CD4-positive, alpha-beta T cell (primary cell): ENCODE data around the gene KCNN3. TPM values are rescaled to one million over a fixed set of nuclear protein-coding genes. Genes with fewer than 3 reads are reported as not detected.

Experiments
- ATAC-seq: fragments of 200-7000 bp; cut with Tn5 transposase; one replicate; pipeline ENCODE4 v1.10.0; 2022; ENCODE audit warnings: mild to moderate bottlenecking; ENCODE audit not compliant: poor library complexity
- CTCF ChIA-PET: fragments of 350-600 bp; sonication (Branson Sonifier 250); formaldehyde crosslinking; loops from one replicate; lab custom pipeline; 2021; ENCODE audit warnings: antibody characterized with exemption, inconsistent platforms; lab: Charles Lee
- POLR2A ChIA-PET: fragments of 350-600 bp; sonication (Branson Sonifier 250); formaldehyde crosslinking; loops from one replicate; lab custom pipeline; 2021; ENCODE audit warnings: antibody characterized with exemption, inconsistent platforms; lab: Charles Lee
- DNase-seq, 14 experiments: peaks; one replicate each; pipeline ENCODE4 v3.0.0-alpha.2; 2013 to 2020; ENCODE audit warnings: mixed read lengths in 2 of 14
- H3K27ac ChIP-seq, 2 donors: one replicate each; pipeline versions ENCODE4 v1.5.1 to v1.7.0; 2013; ENCODE audit warnings: low read length in 2 of 2, low read depth in 1 of 2, mild to moderate bottlenecking in 1 of 2
- H3K27me3 ChIP-seq, 2 experiments: 1 replicate in 1 of 2; 2 replicates in 1 of 2; pipeline versions ENCODE4 v1.6.1 to v1.7.0; 2013; ENCODE audit warnings: low read length in 2 of 2, control low read depth in 1 of 2, mild to moderate bottlenecking in 1 of 2, moderate library complexity in 1 of 2; ENCODE audit not compliant: insufficient read depth in 2 of 2, control insufficient read depth in 1 of 2
- H3K36me3 ChIP-seq: one replicate; pipeline ENCODE4 v1.6.1; 2013; ENCODE audit warnings: low read length, control low read depth; ENCODE audit not compliant: insufficient read depth
- H3K4me1 ChIP-seq: one replicate; pipeline ENCODE4 v1.6.1; 2013; ENCODE audit warnings: low read length, control low read depth; ENCODE audit not compliant: insufficient read depth
- H3K4me3 ChIP-seq: one replicate; pipeline ENCODE4 v1.5.1; 2013; ENCODE audit warnings: mild to moderate bottlenecking, low read length, moderate library complexity
- H3K9me3 ChIP-seq, 2 experiments: 1 replicate in 1 of 2; 2 replicates in 1 of 2; pipeline versions ENCODE4 v1.6.1 to v1.7.0; 2013; ENCODE audit warnings: low read length in 2 of 2, mild to moderate bottlenecking in 2 of 2, control low read depth in 1 of 2, moderate library complexity in 1 of 2; ENCODE audit not compliant: control insufficient read depth in 1 of 2, insufficient read depth in 1 of 2
- H3K27ac Mint-ChIP-seq: one replicate; pipeline ENCODE4 v1.8.0; 2020; ENCODE audit warnings: mixed read lengths
- H3K27me3 Mint-ChIP-seq: one replicate; pipeline ENCODE4 v1.8.0; 2021; ENCODE audit warnings: mixed read lengths
- H3K36me3 Mint-ChIP-seq: one replicate; pipeline ENCODE4 v1.8.0; 2021; ENCODE audit warnings: low read depth, mixed read lengths
- H3K4me1 Mint-ChIP-seq: one replicate; pipeline ENCODE4 v1.8.0; 2021; ENCODE audit warnings: low read depth, mixed read lengths
- H3K4me3 Mint-ChIP-seq: one replicate; pipeline ENCODE4 v1.8.0; 2020; ENCODE audit warnings: mild to moderate bottlenecking, mixed read lengths
- H3K9me3 Mint-ChIP-seq: one replicate; pipeline ENCODE4 v1.8.0; 2020; ENCODE audit warnings: mixed read lengths
- intact Hi-C, 2 experiments: fragments of 100-400 bp; cut with DNase I in 1 of 2; cut with micrococcal nuclease in 1 of 2; formaldehyde crosslinking; loops; one replicate each; pipeline versions ENCODE4 v1.15.1 to v1.9.0; 2023 to 2025; cut with DNase I, micrococcal nuclease
- total RNA-seq, 174 experiments: library from RNA in 2 of 174; stranded (reverse) in 2 of 174; gene quantifications; one replicate each; pipeline ENCODE4 v1.2.3 and lab custom pipeline; 2021 to 2026
- TF ChIP-seq, protein P1 (sequence below): fragments of 200-600 bp; IDR thresholded peaks from one replicate; pipeline ENCODE4 v1.8.0; 2022; ENCODE audit warnings: antibody characterized with exemption, mild to moderate bottlenecking

The KCNN3 gene
- total RNA-seq, 2 experiments from 2014 or later, result not detected

DNA sequence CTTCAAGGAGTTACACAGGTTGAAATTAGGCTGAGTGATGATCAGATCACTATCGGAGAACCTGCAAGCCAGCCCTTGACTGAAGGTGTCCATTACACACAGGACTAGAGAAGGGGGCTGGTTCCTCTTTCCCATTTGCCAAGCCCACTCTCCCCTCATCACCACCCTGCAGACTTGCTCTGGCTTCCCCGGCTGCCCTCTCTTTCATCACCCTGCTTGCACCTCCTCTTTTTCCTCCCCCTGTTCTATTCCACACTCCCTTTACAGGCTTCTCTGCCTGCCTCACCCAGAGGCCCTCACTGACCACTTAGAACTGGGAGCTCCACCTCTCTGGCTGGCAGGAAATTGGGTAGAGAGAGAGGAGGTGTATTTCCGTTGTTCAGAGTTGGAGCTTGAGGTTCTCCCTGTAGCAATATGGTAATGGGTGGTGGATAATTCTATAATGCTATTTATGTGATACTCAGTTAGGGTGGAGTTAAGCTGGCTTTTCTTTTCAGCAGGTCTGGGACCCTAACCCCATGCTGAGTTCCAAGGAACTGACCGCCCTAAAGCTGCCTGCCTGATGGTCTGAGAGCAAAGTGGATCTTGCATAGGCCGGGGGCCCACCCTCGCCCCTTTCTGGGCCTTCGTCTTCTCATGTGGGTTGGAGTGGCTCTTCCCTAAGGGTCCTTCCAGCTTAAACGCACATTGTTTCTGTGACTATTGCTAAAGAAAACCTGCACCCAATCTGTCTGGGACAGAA, 150.3 kb downstream of the KCNN3 start:
- no peak for DNase-seq
- no peaks in the 10 kb centered on the region for H3K27me3 ChIP-seq
- TF ChIP-seq, protein P1, sequence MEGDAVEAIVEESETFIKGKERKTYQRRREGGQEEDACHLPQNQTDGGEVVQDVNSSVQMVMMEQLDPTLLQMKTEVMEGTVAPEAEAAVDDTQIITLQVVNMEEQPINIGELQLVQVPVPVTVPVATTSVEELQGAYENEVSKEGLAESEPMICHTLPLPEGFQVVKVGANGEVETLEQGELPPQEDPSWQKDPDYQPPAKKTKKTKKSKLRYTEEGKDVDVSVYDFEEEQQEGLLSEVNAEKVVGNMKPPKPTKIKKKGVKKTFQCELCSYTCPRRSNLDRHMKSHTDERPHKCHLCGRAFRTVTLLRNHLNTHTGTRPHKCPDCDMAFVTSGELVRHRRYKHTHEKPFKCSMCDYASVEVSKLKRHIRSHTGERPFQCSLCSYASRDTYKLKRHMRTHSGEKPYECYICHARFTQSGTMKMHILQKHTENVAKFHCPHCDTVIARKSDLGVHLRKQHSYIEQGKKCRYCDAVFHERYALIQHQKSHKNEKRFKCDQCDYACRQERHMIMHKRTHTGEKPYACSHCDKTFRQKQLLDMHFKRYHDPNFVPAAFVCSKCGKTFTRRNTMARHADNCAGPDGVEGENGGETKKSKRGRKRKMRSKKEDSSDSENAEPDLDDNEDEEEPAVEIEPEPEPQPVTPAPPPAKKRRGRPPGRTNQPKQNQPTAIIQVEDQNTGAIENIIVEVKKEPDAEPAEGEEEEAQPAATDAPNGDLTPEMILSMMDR, result no peak
- H3K27ac ChIP-seq, result no peak overlapping the region
- ChIA-PET CTCF (no interaction called here), POLR2A (interaction anchor here (1.0 to 1.1 kb wide), 2 partner anchors 19 to 28 kb away, joined by 3 read pairs; no protein-coding TSS in a partner anchor)
- no peak overlapping the region for H3K4me3 Mint-ChIP-seq
- no peaks in the 10 kb centered on the region for H3K9me3 Mint-ChIP-seq
- H3K4me1 ChIP-seq, result peaks cover 16% of the 10 kb centered on the region
- H3K36me3 Mint-ChIP-seq, result no peaks in the 10 kb centered on the region
- peaks cover 25% of the 10 kb centered on the region for H3K4me1 Mint-ChIP-seq
- H3K27ac Mint-ChIP-seq, result no peak overlapping the region
- intact Hi-C loops, result no loop called here
- H3K4me3 ChIP-seq, result no peak overlapping the region
- no peaks in the 10 kb centered on the region for H3K27me3 Mint-ChIP-seq
- H3K36me3 ChIP-seq, result no peaks in the 10 kb centered on the region
- no peaks in the 10 kb centered on the region for H3K9me3 ChIP-seq
- no peak for ATAC-seq

DNA sequence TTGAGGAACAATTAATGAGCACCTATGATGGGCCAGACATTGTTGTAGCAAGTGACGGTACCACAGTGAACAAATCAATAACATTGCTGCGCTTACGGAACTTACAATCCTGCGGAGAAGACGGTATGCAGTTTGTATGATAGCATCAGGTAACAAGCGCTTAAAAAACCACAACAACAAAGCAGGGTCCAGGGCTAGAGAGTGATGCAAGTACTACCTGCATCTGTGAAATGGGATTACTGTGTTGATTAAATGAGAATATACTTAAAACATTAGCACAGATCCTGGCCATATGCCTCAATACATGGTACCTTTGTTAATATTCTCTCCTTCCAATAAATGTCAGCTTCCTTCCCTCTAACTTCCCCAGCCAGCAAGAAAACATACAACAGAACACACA, 151.5 kb downstream of the KCNN3 start:
- Histone ChIP-seq H3K27ac (no peak overlapping the region), H3K36me3 (no peaks in the 10 kb centered on the region), H3K4me3 (no peak overlapping the region), H3K9me3 (no peaks in the 10 kb centered on the region), H3K4me1 (peaks cover 16% of the 10 kb centered on the region), H3K27me3 (no peaks in the 10 kb centered on the region)
- intact Hi-C loops, result no loop called here
- H3K4me3 Mint-ChIP-seq, result no peak overlapping the region
- H3K9me3 Mint-ChIP-seq, result no peaks in the 10 kb centered on the region
- no peak for DNase-seq
- no peak overlapping the region for H3K27ac Mint-ChIP-seq
- H3K27me3 Mint-ChIP-seq, result no peaks in the 10 kb centered on the region
- peaks cover 25% of the 10 kb centered on the region for H3K4me1 Mint-ChIP-seq
- ChIA-PET CTCF (no interaction called here), POLR2A (no interaction called here)
- ATAC-seq, result no peak
- no peaks in the 10 kb centered on the region for H3K36me3 Mint-ChIP-seq
- TF ChIP-seq, protein P1, result no peak

DNA sequence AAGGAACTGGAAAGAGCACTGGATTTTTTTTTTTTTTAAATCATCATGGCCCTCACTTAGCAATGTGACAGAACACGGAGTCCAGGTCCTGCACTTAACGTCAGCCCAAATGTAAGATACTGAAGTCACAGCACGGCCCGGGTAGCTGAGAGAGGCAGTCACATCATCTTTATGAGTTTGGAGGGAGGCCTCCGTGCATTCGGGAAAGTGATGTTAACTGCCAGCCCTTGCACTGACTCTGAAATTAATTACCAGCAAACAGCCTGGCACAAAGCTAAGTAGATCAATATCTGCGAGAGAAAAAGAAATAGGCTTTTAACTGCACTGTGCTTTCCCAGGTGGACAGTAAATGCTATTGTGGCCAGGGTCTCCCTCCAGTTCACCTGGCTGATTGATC, 152.6 kb downstream of the KCNN3 start:
- TF ChIP-seq, protein P1, result no peak
- no peaks in the 10 kb centered on the region for H3K9me3 Mint-ChIP-seq
- H3K4me3 Mint-ChIP-seq, result no peak overlapping the region
- H3K27me3 Mint-ChIP-seq, result no peaks in the 10 kb centered on the region
- H3K27ac ChIP-seq, result no peak overlapping the region
- H3K36me3 Mint-ChIP-seq, result no peaks in the 10 kb centered on the region
- H3K27ac Mint-ChIP-seq, result no peak overlapping the region
- POLR2A ChIA-PET, result no interaction called here
- intact Hi-C loops, result no loop called here
- ATAC-seq, result no peak
- H3K36me3 ChIP-seq, result no peaks in the 10 kb centered on the region
- H3K27me3 ChIP-seq, result no peaks in the 10 kb centered on the region
- no peak for DNase-seq
- no peak overlapping the region for H3K4me3 ChIP-seq
- CTCF ChIA-PET, result no interaction called here
- H3K9me3 ChIP-seq, result no peaks in the 10 kb centered on the region
- H3K4me1 Mint-ChIP-seq, result peaks cover 25% of the 10 kb centered on the region
- H3K4me1 ChIP-seq, result peaks cover 16% of the 10 kb centered on the region
